GM21528 (cell line): ENCODE results near the gene BUD23.
"Not testable (repeated sequence)": the region's sequence is repeated elsewhere in the genome, so short reads cannot be mapped to it uniquely, and the experiment has no call there.

Source experiments
- ATAC-seq: cut with Tn5 transposase; IDR thresholded peaks from one replicate; pipeline ENCODE4 v1.9.1; 2021; ENCODE audit warnings: mild to moderate bottlenecking, moderate library complexity; ENCODE audit not compliant: unreplicated experiment, low FRiP score

The BUD23 gene

GRCh38 chr7:73700069-73700423 is 16.6 kb downstream of the BUD23 start:
- no peak for ATAC-seq

GRCh38 chr7:73700581-73701134 is 17.3 kb downstream of the BUD23 start:
- no peak for ATAC-seq

- no peak for ATAC-seq
Measured at GRCh38 chr7:73701357-73701995, 18.1 kb downstream of the BUD23 start.

DNA sequence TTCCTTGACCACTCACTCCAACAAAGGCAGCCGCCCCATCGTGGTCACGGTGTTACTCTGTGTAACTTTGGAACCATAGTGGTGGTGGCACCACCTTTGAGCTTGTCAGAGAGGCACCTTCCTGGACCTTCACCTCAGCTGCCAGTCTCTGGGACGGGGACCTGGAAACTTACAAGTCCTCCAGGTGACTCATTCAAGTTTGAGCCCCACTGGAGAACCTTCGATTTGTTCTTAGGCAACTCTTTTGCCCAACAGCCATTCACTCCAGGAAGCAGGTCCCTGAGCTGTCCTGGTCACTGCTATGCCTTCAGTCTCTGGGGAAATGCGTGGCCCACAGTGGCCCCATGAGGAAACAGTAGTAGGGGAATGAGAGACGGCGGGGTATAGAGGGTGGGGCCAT is 18.8 kb downstream of the BUD23 start:
- ATAC-seq: no peak

DNA sequence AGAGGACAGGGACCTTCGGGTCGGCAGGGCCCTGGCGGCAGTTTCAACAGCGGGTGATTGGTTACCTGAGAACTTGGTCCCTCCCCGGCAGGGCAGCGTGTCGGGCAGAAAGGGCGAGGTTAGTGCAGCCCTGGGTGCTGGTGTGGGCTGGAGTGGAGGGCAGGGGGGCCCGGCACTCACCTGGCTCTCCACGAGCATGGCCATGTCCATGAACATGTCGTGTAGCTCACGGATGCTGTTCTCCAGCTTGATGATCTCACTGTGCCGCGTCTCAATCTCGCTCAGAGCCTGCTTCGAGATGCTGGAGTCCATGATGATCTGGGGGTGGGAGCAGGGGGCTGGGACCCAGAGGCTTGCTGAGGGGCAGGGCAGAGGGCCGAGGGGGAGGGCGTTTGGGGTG is 19.3 kb downstream of the BUD23 start:
- ATAC-seq: no peak

GRCh38 chr7:73703225-73703624 is 19.8 kb downstream of the BUD23 start:
- ATAC-seq: no peak

GRCh38 chr7:73703757-73704639 is 20.6 kb downstream of the BUD23 start:
- no peak for ATAC-seq

GRCh38 chr7:73704640-73705550 is 21.5 kb downstream of the BUD23 start:
- ATAC-seq: no peak

- no peak for ATAC-seq
Measured at GRCh38 chr7:73705551-73705920, 22.1 kb downstream of the BUD23 start.

DNA sequence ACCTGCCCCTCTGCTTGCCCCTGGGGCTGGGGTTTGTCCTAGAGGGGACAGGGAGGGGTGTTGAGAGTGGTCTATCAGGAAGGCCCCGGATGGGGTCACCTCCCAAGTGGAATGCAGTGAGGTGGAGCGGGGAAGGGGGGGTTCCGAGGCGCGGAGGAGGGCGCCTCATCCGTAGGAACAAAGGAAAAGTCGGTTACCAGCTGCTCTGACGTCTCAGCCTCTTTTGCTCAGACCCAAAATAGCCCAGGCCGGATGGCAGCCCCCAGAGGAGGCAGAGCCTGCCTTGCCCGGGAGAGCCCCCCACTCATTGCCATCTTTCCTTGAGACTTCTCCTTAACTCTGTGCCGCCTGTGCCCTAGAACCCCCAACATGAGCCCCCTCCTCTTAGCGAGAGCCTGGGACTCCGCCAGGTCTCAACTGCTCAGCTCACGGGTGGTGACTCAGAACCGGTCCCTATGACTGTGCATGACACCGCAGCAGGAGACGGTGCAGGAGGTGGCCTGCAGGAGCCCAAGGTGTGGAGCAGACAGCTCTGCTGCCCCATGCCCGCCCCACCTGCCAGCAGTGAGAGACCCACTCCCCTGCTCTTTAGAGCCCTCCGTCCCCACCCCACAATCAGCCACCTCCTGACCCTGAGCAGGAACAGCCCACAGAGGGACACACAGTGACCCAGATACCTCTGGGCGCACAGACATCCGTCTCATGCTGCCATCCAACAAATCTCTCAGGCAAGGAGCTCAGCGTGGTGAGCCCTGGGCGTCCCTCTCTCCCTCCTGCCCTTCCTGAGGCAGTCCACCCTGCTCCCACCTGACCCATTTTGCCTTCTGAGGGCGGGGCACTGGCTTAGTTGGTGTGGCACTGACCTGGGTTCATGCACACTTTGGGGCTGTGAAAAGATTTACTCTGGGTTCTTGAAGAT is 23.0 kb downstream of the BUD23 start:
- no peak for ATAC-seq

GRCh38 chr7:73707045-73707631 is 23.7 kb downstream of the BUD23 start:
- ATAC-seq: no peak

- no peak for ATAC-seq
Measured at GRCh38 chr7:73708961-73709549, 25.7 kb downstream of the BUD23 start.

DNA sequence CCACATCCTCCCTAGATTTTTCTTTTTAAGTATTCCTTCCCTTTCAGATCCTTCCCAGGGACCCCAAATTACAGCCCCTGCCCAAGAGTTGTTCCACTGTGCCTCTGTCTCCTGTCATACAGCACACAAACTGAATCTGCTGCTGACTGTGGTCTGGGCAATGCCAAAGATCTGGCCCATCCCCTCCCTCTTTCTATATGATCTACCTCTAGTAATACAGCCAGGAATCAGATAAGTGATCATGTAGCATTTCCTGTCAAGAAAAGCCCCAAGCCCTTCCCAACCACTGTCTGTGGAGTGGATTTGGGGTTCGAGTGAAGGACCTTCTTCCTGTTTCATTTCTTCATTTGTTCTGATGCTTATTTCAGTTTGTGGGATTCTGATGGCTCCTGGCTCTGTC is 29.4 kb downstream of the BUD23 start:
- no peak for ATAC-seq

- ATAC-seq: not testable (repeated sequence)
Measured at GRCh38 chr7:73713319-73713718, 29.9 kb downstream of the BUD23 start.

DNA sequence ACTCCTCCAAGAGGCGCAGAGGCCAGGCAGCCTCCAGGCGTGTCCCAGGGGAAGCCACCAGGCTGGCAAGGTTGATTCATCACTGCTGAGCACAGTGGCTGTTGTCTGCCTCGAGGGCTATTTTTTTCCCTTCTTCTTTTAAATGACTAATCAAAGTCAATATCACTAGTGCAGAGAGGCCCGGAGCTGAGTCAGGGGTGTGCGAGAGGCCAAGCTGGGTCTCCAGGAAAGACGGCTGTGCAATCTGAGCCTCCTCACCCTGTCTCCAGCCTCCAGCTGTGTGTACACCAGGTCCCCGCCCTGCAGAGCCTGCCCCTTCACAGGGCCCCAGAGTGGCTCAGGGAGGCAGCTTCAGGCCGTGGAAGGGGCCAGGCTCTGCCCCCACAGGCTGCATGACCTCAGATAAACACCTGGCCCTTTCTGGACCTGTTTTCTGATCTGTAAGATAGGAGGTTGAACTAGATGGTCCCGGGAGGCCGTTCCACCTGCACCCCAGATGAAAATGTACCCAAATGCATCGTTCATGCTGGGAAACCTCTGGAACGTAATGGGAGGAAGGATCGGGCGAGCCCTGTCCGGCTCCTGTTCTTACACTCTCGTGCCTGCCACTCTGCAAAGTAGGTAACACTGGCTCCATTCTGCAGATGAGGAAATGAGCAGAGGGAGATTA is 32.4 kb downstream of the BUD23 start:
- ATAC-seq: no peak

DNA sequence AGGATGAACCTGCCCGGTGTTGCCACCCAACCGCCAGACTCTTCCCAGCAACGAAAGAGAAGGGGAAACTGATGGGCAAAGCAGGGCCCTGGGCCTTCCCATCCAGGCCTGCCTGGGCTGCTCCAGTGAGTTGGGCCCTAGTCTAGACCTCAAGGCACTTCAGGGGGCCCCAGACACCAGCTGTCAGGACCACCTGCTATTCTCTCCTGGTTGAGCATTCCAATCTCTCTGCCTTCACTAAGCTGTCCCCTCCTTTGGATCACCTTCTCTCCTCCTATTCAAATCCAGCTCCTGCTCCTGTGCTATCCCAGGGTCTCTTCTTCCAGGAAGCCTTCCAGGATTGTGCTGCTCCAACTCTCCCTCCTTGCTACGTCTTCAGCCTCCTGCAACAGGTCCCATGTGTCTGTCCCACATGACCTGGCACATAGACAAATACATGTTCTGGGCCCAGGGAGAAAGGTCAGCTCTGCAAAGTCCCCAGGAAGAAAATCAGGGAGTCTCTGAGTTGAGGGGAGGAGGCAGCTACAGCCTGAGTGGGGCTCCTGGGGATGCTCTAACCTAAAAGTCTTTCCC is 33.0 kb downstream of the BUD23 start:
- ATAC-seq: no peak

DNA sequence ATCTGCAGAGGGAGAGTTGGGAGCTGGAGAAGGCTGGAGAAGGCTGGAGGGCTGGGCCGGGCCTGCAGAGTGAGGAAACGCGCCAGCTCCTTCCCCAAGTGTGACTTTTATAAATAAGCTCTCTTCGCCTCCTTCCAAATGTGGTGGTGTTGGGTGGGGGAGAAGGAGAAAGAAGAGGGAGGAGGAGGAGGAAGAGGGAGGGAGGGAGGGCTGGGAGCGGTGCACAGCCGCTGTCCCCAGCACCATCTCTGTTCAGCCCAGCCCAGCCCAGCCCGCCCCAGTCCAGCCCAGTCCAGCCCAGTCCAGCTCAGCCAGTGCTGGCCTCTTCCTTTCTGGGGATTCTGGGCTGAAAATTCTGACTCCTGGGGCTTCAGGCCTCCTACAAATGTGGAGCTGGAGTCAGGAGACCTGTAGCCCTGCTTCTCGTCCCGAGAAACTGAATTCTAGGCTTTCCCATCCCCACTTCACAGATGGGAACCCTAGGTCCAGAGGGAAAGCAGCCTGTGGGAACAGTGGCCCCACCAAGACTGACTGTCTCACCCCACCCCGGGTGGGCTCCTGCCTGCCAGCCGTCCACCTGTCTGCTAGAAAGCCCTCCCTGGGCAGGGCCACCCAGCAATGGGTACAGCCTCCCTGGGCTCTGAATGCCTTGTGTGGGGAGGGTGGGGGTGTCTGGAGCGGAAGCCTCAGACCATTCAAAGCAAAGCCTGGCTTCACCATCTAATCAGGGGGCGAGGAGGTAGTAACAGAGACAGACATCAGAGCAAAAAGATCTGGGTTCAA is 33.8 kb downstream of the BUD23 start:
- ATAC-seq: no peak
